Stimulated activated naive CD4-positive, alpha-beta T cell treated with Interleukin-2 at 50 U/mL for 16 hours (primary cell): ENCODE data around the gene APLN.

Source experiments
- DNase-seq: peaks from one replicate; lab custom pipeline; 2025; lab: John Stamatoyannopoulos, UW

APLN gene

DNA sequence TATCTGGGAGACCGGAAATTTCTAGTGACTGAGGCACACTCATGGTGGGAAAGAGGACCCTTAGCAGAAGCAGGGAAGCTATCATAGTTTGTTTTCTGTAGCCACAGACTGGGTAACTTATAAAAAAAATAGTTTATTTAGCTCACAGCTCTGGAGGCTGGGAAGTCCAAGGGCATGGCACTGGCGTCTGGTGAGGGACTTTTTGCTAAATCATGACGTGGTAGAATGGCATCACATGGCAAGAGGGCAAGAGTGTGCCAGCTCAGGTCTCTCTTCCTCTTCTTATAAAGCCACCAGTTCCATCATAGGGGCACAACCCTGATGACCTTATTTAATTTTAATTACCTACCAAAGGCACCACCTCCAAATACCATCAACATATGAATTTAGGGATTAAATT is 13.3 kb downstream of the APLN start:
- DNase-seq: no peak

DNA sequence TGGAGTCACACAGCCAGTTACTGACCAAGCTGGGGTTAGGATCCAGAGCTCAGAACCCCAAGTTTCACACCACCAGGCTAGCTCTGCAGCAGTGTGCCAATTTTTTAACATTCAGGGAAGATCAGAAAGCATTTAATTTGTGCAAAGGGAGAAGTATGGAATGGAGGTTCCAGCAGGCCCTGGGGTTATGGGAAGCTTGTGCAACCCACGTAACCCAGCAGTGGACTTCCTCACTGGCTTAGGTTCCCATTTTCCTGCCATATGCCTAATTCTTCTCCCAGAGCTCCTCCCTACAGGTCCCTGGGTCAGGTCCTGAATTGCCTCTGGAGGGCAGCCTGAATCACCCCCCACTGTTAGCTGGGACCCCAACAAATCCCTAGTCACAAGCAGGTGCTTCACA is 14.0 kb downstream of the APLN start:
- no peak for DNase-seq

DNA sequence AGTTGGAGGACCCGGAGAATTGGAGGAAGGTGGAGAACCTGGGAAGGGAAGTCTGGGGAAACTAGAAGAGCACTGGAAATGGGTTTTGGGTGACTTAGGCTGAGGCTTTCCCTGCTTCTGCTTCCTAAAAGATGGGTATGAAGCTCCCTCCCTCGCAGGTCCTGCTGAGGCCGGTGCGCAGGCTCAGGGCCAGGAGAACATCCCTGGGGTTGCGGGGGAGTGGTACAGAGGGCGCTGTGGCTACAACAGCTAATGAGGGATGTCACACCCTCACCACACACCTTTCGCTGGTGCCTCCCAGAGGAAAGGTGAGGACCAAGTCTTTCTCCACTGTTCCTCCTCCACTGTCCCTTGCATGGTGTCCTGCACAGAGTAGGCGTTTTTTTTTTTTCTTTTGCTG is 15.8 kb downstream of the APLN start:
- DNase-seq: no peak

DNA sequence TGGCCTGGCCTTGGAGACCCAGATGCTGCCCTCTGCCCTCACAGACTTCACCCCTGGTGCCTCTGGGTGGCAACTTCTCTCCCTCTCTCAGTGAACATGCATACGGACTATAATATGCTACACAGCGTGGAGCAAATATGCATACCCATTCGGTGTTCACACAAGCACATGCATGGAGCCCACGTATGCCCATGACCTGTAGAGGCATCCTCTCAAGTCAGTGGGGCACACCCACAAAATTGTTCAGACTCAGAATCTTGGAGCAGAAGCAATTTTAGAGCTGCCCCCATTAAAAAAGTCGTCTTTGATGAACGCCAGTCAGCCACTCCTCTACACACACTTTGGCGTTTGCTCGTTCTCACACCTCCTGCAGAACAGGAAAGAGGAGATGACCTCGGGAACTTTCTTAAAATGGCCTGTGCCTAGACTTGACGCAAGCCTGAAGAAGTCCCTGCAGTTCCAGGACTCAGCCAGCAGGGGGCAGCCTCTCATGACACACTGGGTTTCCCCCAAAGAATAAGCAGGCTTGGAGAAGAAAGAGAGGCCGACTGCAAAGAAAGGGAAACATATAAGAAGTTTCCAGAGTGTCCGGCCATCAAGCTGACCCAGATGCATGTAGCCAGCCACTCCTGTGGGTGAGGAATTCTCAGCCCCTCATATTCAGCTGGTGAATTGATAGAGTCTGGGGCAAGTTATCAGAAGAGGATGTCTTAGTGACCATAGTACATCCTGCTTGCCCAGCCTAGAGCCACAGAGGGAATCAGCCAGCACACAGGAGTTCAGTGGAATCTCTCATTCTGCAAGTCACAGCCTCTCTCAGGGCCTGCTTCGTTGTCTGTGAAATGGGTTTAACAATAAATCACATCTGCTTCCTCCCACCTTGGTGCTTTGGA is 17.3 kb downstream of the APLN start:
- peak; percentile 49 for DNase-seq

DNA sequence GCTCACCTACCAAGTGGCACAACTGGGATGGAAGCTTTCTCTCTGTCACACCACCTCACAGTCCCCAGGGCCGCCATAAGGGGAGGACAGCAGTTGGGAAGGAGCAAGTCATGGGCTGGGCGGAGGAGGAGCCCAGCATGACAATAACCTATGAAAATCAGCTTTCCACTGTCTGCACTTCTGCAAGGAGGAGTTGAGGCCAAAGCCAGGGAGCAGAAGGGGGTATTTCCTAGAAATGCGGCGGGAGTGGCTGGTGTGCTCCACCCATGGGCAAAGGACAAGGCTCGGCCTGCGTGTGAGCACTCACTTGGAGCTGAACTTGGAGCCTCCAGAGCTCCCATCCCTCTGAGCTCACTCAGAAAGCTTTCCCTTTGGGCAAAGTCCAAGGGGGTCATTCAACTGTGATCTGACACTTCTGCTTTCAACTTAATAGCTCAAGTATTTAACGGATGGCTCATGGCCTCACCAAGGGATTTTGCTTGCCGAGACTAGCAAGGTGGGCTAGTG is 18.5 kb downstream of the APLN start:
- no peak for DNase-seq

DNA sequence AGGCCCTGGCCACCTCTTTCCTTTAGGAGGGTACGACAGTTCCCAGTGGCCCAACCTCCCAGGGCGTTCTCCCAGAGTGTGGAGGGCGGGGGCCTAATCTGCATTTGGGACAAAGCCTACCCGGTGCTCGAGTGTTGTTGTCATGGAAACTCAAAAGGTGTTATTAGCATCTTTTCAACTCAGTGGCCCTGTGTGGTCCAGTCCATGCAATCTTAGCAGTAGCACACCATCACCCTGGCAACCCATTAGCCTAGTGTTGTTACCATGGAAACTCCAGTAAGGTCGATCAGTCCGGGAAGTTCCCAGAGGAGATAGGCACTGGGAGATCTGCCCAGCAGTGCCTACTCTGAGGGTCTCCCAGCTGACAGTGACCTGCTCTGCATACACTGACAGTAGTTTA is 20.2 kb downstream of the APLN start:
- DNase-seq: no peak

DNA sequence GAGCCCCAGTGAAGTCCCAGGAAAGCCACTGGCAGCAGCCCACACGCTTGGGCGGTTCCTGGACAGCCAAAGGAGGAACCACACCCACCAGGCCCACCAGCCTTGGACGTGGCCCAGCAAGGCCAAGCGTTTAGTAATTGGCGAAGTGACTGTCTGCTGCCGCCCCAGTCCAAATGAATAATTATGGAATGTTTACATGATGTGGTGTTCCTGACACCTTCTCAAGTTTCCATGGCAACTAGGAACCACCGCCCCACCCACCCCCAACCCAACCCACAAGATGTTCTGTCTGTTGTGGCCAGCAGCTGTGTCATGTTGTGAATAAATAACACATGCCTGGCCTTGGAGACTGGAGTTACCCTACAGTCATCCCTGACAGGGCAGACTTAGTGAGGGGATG is 22.3 kb downstream of the APLN start:
- DNase-seq: no peak

DNA sequence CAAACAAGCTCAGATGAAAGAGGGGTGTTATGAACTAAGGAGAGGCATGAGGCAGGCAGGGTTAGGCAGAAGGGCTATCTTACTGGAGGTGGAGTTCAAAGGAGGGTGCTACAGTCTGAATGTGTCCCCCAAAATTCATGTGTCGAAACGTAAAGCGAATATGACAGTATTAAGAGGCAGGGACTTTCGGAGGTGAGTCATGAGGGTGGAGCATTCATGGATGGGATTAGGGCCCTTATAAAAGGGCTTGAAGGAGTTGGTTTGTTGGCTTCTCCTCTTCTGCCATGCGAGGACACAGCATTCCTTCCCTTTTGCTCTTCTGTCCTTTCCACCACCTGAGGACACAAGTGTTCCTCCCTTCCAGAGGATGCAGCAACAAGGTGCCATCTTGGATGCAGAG is 22.9 kb downstream of the APLN start:
- no peak for DNase-seq

DNA sequence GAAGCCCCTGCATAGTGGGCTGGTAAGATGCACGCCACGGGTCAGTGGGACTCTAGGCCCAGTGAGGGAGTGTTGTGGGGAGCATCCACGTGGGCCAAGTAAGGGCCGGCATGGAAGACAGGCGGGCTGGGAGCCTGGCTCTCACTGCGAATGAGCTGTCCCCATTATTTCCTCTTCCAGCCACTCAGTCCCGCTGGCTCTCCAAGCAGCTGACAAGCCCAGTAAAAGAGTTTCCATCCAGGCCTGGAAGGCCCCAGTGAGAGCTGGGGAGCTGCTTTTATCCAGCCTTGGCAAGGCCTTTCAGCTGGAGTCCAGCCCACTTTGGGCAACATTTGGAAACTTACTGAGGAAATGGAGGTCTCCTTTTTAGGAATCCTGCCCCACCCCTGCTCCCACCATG is 24.9 kb downstream of the APLN start:
- no peak for DNase-seq

DNA sequence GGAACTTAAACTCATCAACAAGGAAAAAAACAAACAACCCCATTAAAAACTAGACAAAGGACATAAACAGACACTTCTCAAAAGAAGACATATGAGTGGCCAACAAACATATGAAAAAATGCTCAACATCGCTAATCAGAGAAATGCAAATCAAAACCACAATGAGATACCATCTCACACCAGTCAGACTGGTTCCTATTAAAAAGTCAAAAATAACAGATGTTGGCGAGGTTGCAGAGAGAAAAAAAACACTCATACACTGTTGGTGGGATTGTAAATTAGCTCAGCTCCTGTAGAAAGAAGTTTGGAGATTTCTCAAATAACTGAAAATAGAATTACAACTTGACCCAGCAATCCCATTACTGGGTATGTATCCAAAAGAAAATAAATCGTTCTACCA is 28.7 kb downstream of the APLN start:
- no peak for DNase-seq

DNA sequence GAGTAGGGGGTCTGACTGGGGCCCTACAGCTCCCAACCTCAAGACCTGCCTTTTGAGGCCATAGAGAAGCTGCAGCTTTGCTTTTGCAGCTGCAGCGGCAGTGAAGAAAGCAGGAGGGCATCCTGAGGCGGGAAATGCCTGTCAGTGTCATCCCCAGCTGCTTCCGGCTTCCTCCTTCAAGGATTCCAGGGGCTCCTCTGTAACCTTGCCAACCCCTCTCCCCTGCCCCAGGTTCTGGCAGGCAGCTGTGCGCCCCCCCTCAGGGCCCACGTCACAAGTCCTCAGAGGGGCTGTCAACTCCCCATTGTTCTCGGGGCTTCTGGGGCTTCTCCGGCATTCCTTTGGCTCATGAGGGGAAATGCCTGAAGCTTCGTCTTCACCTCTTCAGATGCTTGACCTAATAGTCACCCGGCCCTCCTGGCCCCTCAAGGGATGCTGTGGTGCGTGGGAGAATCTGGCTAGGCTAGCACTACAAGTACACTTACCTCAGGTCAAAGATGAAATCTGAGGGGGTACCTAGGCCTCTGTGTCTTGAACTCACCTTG is 31.9 kb downstream of the APLN start:
- no peak for DNase-seq

DNA sequence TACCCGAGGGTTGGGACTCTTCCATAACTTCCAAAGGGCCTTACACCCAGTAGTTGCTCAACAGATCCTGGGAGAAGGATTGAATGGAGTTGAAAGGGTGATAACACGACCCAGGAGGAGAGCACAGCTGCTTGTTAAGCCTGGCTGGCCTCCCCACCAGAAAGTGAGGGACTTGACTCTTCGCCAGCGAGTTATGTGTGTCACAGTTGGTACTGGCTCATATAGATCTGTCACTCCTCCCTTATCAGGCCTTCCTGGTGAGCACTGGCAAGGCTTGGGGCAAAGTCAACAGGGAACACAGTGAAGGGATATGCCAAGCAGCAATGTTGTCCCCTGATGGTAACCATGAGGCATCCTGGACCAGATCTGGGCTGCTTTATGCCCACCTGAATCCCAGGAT is 35.8 kb downstream of the APLN start:
- DNase-seq: no peak

DNA sequence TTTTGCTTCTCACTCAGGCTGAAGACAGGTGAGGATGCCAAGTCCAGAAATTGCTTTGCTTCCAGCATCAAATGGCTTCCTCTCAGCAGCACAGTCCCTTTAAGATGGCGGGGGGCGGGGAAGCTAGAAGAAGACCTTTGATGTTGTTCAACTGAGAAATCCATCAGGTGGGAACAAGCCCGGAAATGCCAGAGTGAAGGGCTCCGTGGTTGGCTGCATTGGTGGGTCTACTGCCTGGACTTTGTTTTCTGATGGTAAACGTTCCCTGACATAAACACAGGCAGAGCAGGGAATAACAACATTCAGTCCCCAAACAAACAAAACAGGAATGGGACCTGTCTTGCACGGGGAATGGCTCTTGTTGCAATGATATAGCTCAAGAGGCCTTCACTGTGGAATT is 37.3 kb downstream of the APLN start:
- no peak for DNase-seq

DNA sequence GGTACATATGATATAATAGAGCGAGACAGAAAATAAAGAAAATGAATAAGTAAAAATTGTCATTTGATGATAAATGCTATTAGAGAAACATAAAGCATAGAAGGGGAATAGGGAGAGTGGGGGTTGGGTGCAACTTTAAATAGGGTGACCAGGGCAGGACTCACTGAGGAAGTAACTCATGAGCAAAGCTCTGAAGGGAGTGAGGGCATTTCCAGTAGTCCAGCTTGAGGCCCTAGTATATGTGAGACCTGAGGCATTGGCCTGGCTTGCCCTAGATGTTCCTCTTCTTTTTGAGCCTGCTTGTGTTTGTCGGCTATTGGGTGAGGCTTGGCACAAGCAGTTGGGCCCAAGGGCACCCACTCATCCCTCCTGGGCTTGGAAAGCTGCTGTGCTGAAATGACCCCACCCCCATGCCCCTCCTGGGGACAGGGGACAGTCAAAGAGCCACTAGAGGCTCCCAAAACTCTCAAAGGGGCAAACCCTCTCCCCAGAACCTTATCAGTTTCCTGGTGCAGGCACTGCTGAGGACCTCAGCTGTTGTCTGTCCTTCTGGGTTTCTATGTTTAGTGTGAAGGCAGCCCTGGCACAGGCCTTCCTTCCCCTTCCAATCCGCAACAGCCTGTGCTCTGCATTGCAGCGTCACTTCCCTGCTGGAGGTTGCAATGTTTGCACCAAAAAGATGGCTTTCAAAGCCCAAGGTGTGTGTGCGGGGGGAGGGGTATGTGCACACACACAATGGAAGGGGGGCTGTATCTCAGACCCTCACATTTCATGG is 40.1 kb downstream of the APLN start:
- no peak for DNase-seq

DNA sequence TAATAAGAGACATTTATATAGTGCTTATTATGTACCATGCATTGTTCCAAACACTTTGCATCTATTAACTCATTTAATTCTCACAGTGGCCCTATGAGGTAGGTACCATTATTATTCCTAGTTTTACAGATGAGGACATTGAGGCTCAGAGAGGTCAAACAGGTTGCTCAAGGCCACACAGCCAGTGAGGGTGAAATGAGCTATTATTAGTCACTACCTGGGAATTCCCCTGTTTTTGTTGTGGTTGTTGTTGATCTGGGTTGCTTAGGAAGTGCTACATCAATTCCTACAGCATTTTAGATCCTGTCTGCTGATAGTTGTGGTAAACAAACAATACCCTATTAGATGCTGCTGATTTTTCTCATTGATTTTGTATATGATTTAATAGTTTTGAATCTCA is 41.2 kb downstream of the APLN start:
- no peak for DNase-seq

DNA sequence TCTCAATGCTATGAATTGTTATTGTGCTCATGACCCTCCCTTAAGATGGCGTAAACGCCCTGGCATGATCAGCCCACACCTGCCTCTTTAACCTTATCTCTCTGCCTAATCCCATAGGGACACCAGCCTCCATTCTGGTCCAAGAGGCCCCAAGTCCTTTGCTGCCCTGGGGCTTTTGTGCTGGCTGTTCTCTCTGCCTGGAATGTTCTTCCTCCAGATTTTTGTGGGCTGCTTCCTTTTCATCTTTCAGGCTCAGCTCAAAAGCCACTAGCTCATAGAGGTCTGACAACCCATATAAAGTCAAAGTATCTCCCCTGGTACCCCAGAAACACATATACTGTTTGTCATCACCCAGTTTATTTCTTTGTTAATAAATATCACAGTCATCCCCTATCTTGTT is 42.4 kb downstream of the APLN start:
- no peak for DNase-seq

DNA sequence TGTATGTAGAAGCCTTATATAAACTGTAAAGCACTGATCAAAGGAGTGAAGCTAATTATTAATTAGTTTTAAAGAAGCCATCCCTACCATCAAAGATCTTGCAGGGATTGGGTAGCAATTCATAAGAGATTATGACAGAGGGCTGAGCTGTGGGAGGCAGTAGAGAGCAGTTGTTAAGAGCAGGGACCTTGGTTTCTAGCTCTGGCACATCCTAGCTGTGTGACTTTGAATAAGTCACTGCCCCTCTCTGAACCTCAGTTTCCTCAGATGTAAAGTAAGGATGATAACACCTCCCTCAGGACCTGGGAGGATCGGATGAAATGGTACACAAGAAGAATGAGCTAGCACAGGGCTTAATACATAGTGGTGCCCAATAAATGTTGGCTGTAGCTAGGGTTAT is 45.4 kb downstream of the APLN start:
- no peak for DNase-seq

DNA sequence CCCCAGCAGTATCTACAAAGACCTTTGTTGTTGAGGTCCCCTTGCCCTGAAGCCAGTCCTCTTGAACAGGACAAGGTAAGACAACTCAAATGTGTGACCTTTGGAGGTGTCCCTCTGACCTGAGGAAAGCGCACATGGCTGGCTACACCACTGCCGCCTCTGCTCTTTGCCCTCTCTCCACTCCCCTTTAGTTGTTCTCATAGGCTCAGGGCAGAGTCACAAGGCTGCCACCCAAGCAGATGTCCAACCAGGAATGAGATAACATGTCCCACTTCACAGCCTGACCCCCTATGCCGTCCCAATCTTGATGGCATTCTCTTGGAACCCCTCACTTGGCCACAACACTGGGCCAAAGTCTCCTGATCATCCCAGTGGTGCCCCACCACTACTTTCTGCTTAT is 46.3 kb downstream of the APLN start:
- DNase-seq: no peak

DNA sequence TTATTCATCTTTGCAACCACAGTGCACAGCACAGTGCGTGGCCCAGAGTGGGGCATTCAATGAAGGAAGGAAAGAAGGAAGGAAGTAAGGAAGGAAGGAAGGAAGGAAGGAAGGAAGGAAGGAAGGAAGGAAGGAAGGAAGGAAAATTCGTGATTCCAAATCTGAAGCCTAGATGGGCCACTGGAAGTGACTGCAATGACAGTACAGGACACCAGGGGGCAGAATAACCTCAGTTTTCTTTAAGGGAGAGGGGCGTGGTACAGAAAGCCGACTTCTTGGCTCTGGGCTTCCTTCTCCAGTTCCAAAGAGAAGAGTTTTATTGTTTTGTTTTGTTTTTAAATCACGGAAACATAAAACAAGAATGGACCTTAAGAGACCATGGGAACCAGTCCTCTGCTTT is 47.8 kb downstream of the APLN start:
- peak; percentile 7 for DNase-seq

DNA sequence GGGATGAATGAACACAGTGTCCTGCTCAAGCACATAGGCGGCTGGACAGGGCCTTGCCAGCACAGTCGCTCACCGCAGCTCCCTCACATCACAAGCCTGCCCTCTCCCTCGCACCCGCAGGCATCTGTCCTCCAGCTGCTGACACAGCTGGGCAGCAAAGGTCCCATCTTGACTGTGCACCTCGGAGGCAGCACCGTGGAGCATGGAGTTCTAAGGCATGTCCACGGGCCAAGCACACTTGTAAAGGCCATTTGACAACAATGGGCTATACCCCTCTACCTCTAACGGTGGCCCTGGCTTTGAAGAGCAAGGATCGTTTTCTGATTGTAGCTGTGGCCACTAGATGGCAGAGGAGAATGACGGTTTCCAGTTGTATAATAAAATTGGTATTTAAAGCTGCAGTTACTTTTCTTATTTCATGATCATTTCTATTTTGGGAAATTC is 53.8 kb downstream of the APLN start:
- peak; percentile 0 for DNase-seq

DNA sequence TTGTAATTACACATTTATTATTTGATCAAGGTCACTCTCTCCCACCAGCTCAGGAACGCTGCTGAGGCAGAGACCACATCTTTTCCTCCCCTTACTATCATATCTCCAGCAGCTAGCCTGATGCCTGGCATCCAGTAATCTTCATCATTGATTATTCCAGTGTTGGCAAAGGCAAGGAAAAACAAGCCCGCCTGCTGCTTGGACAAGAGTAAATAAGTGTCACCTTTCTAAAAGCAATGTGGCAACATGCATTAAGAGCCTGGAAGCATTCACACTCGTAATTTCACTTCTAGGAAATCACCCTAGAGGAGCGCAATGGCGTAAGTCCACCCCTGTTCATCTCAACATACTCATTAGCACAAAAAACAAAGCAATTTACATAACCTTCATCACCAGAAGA is 54.8 kb downstream of the APLN start:
- no peak for DNase-seq

DNA sequence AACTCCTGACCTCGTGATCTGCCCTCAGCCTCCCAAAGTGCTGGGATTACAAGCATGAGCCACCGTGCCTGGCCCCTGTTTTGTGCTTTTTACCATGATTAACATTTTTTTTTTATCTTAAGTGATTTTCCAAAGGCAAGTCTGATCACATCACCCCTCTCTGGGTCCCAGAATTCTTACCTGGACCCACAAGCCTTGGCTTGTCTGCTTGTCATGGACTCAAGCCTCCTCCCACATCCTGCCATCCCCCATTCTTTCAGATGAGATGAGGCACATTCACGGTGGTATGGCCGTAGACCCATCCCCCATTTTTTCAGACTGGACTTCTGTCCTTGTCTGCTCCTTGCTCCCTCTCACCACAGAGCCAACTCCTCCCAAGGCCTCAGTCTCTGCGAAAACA is 55.3 kb downstream of the APLN start:
- no peak for DNase-seq

DNA sequence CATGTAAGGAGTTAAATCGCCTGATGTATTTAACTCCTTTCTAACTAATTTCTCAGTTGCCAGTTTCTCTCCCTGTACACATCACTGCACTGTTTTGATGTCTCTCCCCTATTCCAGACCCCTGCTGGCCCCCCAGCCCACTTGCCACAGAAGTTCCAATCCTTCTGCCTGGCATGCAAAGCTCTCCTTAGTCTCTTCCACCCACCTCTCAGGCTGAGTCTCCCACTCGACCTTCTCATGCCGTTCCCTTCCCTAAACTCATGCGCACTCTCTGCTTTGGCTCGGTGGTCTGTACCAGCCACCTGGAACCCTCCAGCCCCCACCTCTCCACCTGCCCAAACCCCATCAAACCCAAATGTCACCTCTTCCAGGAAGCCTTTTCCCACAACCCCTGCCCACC is 56.9 kb downstream of the APLN start:
- DNase-seq: no peak
